GM18502 (cell line): ENCODE data around the gene ARSK.
A peak's percentile ranks its signal among the peaks of the same experiment; 100 is the strongest.

Experiments
- ATAC-seq: cut with Tn5 transposase; IDR thresholded peaks from one replicate; pipeline ENCODE4 v1.9.1; 2021; ENCODE audit warnings: mild to moderate bottlenecking; ENCODE audit not compliant: unreplicated experiment, poor library complexity

Gene ARSK

GRCh38 chr5:95563367-95563766, 8.5 kb downstream of the ARSK start:
- no peak for ATAC-seq

GRCh38 chr5:95564450-95564849, 9.5 kb downstream of the ARSK start:
- ATAC-seq: no peak

- ATAC-seq: no peak
These were observed 10.5 kb downstream of the ARSK start for GRCh38 chr5:95565280-95565920.

- no peak for ATAC-seq
These were observed 17.1 kb downstream of the ARSK start for GRCh38 chr5:95572016-95572415.

- no peak for ATAC-seq
These were observed 26.7 kb downstream of the ARSK start for GRCh38 chr5:95581576-95581975.

GRCh38 chr5:95583992-95584391, 29.1 kb downstream of the ARSK start:
- no peak for ATAC-seq

- no peak for ATAC-seq
These were observed 36.0 kb downstream of the ARSK start for GRCh38 chr5:95590880-95591279.

GRCh38 chr5:95591490-95591901, 36.6 kb downstream of the ARSK start:
- peak; percentile 89 for ATAC-seq

- ATAC-seq: no peak
These were observed 40.5 kb downstream of the ARSK start for GRCh38 chr5:95595289-95595931.

GRCh38 chr5:95599252-95599651, 44.4 kb downstream of the ARSK start:
- ATAC-seq: no peak

GRCh38 chr5:95600557-95600956, 45.7 kb downstream of the ARSK start:
- no peak for ATAC-seq

GRCh38 chr5:95605786-95606185, 50.9 kb downstream of the ARSK start:
- no peak for ATAC-seq

- no peak for ATAC-seq
These were observed 51.5 kb downstream of the ARSK start for GRCh38 chr5:95606419-95606818.

- no peak for ATAC-seq
These were observed 54.8 kb downstream of the ARSK start for GRCh38 chr5:95609711-95610110.

GRCh38 chr5:95610546-95610945, 55.6 kb downstream of the ARSK start:
- no peak for ATAC-seq

- no peak for ATAC-seq
These were observed 56.5 kb downstream of the ARSK start for GRCh38 chr5:95611396-95611795.

GRCh38 chr5:95613514-95613913, 58.6 kb downstream of the ARSK start:
- no peak for ATAC-seq

- ATAC-seq: peak; percentile 60
These were observed 60.2 kb downstream of the ARSK start for GRCh38 chr5:95615164-95615467.

- ATAC-seq: no peak
These were observed 62.2 kb downstream of the ARSK start for GRCh38 chr5:95617057-95617456.

GRCh38 chr5:95619096-95619495, 64.2 kb downstream of the ARSK start:
- no peak for ATAC-seq

GRCh38 chr5:95619514-95620029, 64.7 kb downstream of the ARSK start:
- no peak for ATAC-seq
